DOHH2 (cell line): ENCODE results near the gene YEATS2.

Experiments used
- CTCF ChIP-seq: fragments of 200-600 bp; sonication (generic); IDR thresholded peaks from one replicate; pipeline ENCODE4 v1.5.1; 2014; ENCODE audit warnings: antibody characterized with exemption, mild to moderate bottlenecking, low read depth, low read length; ENCODE audit not compliant: poor library complexity, severe bottlenecking
- EZH2phosphoT487 ChIP-seq: fragments of 200-600 bp; sonication (generic); IDR thresholded peaks from 2 replicates; pipeline ENCODE4 v1.6.1; 2017; ENCODE audit warnings: borderline replicate concordance, mild to moderate bottlenecking, antibody characterized with exemption, low read length, moderate library complexity, mixed read lengths

- TF ChIP-seq CTCF (no peak), EZH2phosphoT487 (no peak)
Measured at GRCh38 chr3:183816681-183817510, 119.3 kb downstream of the YEATS2 start.
